Measurements from ENCODE around the gene PCDHGA1.
"Not testable (repeated sequence)": the region's sequence is repeated elsewhere in the genome, so short reads cannot be mapped to it uniquely, and the experiment has no call there.

Gene PCDHGA1

GRCh38 chr5:141383345-141383744 is 53.0 kb downstream of the PCDHGA1 start:
- DNase-seq = no peak

DNA sequence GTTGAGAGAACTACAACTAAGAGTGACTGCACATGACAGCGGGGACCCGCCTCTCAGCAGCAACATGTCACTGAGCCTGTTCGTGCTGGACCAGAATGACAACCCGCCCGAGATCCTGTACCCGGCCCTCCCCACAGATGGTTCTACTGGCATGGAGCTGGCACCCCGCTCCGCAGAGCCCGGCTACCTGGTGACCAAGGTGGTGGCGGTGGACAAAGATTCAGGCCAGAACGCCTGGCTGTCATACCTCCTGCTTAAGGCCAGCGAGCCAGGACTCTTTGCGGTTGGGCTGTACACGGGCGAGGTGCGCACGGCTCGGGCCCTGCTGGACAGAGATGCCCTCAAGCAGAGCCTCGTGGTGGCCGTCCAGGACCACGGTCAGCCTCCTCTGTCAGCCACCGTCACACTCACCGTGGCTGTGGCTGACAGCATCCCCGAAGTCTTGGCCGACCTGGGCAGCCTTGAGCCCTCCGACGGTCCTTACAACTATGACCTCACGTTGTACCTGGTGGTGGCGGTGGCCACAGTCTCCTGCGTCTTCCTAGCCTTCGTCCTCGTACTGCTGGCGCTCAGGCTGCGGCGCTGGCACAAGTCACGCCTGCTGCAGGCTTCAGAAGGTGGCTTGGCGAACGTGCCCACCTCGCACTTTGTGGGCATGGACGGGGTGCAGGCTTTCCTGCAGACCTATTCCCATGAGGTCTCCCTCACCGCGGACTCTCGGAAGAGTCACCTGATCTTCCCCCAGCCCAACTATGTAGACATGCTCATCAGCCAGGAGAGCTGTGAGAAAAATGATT is 54.4 kb downstream of the PCDHGA1 start:
- no peak for DNase-seq

- DNase-seq = not testable (repeated sequence)
These were observed 57.4 kb downstream of the PCDHGA1 start, which contains the start of gene PCDHGB4 for GRCh38 chr5:141387557-141388311. Gene PCDHGB4, plus strand, starts transcription at chr5:141387698. Its CDS starts 187 bp downstream, at chr5:141387885.

GRCh38 chr5:141388661-141389060 is 58.3 kb downstream of the PCDHGA1 start:
- DNase-seq = no peak

- no peak for DNase-seq
These were observed 59.1 kb downstream of the PCDHGA1 start for GRCh38 chr5:141389153-141390042.

GRCh38 chr5:141392429-141393198 is 62.3 kb downstream of the PCDHGA1 start, which contains the start of gene PCDHGA8:
Gene PCDHGA8, plus strand, starts transcription at chr5:141392633. Its CDS starts 181 bp downstream, at chr5:141392814.
- no peak for DNase-seq

- DNase-seq = no peak
These were observed 63.0 kb downstream of the PCDHGA1 start for GRCh38 chr5:141393267-141393666.

- DNase-seq = not testable (repeated sequence)
These were observed 64.3 kb downstream of the PCDHGA1 start for GRCh38 chr5:141394401-141395187.

GRCh38 chr5:141397756-141398551 is 67.6 kb downstream of the PCDHGA1 start, which contains the start of gene PCDHGB5:
Gene PCDHGB5, plus strand, starts transcription at chr5:141397947. Its CDS starts 181 bp downstream, at chr5:141398128.
- DNase-seq = peak; percentile 26

DNA sequence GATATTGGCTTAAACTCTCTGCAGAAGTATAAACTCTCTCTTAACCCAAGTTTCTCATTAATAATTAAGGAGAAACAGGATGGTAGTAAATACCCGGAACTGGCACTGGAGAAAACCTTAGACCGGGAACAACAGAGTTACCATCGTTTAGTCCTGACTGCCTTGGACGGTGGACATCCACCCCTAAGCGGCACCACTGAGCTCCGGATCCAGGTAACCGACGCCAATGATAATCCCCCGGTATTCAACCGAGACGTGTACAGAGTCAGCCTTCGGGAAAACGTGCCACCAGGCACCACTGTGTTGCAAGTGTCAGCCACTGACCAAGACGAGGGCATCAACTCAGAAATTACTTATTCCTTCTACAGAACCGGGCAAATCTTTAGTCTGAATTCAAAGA is 68.3 kb downstream of the PCDHGA1 start:
- no peak for DNase-seq

DNA sequence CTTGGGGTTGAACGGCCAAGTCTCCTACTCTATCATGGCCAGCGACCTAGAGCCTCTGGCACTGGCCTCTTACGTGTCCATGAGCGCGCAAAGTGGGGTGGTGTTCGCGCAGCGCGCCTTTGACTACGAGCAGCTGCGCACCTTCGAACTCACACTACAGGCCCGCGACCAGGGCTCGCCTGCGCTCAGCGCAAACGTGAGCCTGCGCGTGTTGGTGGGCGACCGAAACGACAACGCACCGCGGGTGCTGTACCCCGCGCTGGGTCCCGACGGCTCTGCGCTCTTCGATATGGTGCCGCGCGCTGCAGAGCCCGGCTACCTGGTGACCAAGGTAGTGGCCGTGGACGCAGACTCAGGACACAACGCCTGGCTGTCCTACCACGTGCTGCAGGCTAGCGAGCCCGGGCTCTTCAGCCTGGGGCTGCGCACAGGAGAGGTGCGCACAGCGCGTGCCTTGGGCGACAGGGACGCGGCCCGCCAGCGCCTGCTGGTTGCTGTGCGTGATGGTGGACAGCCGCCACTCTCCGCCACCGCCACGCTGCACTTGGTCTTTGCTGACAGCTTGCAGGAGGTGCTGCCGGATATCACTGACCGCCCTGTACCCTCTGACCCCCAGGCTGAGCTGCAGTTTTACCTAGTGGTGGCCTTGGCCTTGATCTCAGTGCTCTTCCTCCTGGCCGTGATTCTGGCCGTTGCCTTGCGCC is 69.4 kb downstream of the PCDHGA1 start:
- DNase-seq = no peak

DNA sequence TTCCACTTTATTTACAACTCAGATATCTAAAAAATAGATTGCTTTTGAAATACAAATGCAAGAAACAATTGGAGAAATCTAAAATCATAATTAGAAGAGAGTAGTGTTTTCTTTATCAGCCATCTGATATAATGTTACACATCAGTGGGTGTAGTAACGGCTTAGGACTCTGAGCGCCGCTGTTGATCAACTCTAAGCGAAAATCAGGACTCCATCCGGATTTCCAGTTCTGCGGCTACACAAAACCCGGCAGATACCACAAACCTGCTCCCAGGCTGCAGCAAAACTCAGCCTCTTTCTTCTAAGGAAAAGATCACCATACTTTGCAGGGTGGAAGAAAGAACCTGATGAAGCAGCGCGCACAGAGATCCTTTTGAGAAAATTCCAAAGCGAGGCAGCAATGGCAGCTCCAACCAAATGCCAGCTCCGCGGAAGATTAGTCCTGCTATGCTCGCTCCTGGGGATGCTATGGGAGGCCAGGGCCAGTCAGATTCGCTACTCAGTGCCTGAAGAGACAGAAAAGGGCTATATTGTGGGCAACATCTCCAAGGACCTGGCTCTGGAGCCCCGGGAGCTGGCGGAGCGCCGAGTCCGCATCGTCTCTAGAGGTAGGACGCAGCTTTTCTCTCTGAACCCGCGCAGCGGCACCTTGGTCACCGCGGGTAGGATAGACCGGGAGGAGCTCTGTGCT is 72.4 kb downstream of the PCDHGA1 start, which contains the start of gene PCDHGA9:
TSS of gene PCDHGA9 (plus strand) at position 226 of the 691 bp plus-strand sequence. CDS start at position 401, 175 bp downstream.
- no peak for DNase-seq

- no peak for DNase-seq
These were observed 73.1 kb downstream of the PCDHGA1 start for GRCh38 chr5:141403387-141403786.

- DNase-seq = peak; percentile 31
These were observed 77.6 kb downstream of the PCDHGA1 start, which contains the start of gene PCDHGB6 for GRCh38 chr5:141407790-141408505. Gene PCDHGB6, plus strand, starts transcription at chr5:141408021. Its CDS starts 182 bp downstream, at chr5:141408203.

DNA sequence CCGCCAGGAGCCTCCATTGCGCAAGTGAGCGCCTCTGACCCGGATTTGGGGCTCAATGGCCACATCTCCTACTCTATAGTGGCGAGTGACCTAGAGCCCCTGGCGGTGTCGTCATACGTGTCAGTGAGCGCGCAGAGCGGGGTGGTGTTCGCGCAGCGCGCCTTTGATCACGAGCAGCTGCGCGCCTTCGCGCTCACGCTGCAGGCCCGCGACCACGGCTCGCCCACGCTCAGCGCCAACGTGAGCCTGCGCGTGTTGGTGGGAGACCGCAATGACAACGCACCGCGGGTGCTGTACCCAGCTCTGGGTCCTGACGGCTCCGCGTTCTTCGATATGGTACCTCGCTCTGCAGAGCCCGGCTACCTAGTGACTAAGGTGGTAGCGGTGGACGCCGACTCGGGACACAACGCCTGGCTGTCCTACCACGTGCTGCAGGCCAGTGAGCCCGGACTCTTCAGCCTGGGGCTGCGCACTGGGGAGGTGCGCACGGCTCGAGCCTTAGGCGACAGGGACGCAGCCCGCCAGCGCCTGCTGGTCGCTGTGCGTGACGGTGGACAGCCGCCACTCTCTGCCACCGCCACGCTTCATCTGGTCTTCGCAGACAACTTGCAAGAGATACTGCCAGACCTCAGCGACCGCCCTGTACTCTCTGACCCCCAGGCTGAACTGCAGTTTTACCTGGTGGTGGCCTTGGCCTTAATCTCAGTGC is 79.4 kb downstream of the PCDHGA1 start:
- DNase-seq = no peak

- DNase-seq = no peak
These were observed 81.3 kb downstream of the PCDHGA1 start for GRCh38 chr5:141411575-141411974.

DNA sequence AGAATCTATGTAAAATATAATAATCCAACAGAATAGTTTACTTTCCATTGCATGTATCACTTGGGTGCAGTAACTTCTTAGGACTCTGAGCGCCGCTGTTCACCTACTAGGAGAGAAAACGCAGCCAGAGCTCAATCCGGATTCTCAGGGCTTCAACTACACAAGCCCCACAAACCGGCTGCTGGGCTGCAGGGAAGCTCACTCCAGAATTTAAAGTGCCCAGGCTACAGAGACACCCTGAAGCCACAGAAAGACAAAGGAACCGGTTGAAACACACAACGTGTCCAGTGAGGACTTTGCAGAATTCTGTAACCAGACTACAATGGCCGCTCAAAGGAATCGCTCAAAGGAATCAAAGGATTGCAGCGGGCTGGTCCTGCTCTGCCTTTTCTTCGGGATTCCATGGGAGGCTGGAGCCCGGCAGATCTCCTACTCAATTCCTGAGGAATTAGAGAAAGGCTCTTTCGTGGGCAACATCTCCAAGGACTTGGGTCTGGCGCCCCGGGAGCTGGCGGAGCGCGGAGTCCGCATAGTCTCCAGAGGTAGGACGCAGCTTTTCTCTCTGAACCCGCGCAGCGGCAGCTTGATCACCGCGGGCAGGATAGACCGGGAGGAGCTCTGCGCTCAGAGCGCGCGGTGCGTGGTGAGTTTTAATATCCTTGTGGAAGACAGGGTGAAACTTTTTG is 82.7 kb downstream of the PCDHGA1 start, which contains the start of gene PCDHGA10:
TSS of gene PCDHGA10 (plus strand) at position 134 of the 686 bp plus-strand sequence. CDS start at position 323, 189 bp downstream.
- peak; percentile 66 for DNase-seq
